Fibroblast of lung (primary cell): ENCODE data around the gene SAV1. TPM values are rescaled to one million over a fixed set of nuclear protein-coding genes. Genes with fewer than 3 reads are reported as not detected.

Source experiments
- DNase-seq, 2 donors: peaks; one replicate each; pipeline versions ENCODE4 v3.0.0 to v3.0.0-alpha.2; 2010; ENCODE audit warnings: low read depth in 2 of 2
- H2AFZ ChIP-seq: 2 replicates; pipeline ENCODE4 v1.5.1; 2012; ENCODE audit warnings: low read length, control low read depth, inconsistent platforms
- H3K27ac ChIP-seq: 2 replicates; pipeline ENCODE4 v1.5.1; 2011; ENCODE audit warnings: low read length, control low read depth; ENCODE audit not compliant: insufficient read depth
- H3K27me3 ChIP-seq: 2 replicates; pipeline ENCODE4 v1.5.1; 2011; ENCODE audit warnings: mild to moderate bottlenecking, low read length; ENCODE audit not compliant: control insufficient read depth, insufficient read depth
- H3K36me3 ChIP-seq: 2 replicates; pipeline ENCODE4 v1.5.1; 2011; ENCODE audit warnings: low read length; ENCODE audit not compliant: control insufficient read depth, insufficient read depth
- H3K4me1 ChIP-seq: 2 replicates; pipeline ENCODE4 v1.5.1; 2011; ENCODE audit warnings: low read length; ENCODE audit not compliant: control insufficient read depth, insufficient read depth; ENCODE audit errors: extremely low read depth
- H3K4me2 ChIP-seq: 2 replicates; pipeline ENCODE4 v1.5.1; 2011; ENCODE audit warnings: low read length, control low read depth; ENCODE audit not compliant: insufficient read depth; ENCODE audit errors: extremely low read depth
- H3K4me3 ChIP-seq, 4 experiments: fragments of 200-600 bp in 1 of 4; sonication (generic) in 1 of 4; replicated peaks in 1 of 4; 2 replicates each; pipeline ENCODE4 v1.5.1; 2011 to 2016; ENCODE audit warnings: low read length in 4 of 4, low read depth in 3 of 4, mild to moderate bottlenecking in 3 of 4, control low read depth in 2 of 4, inconsistent platforms in 1 of 4, mixed read lengths in 1 of 4; ENCODE audit not compliant: insufficient read depth in 1 of 4; ENCODE audit errors: control extremely low read depth in 1 of 4
- H3K79me2 ChIP-seq: 2 replicates; pipeline ENCODE4 v1.5.1; 2012; ENCODE audit warnings: mild to moderate bottlenecking, low read length, inconsistent platforms; ENCODE audit not compliant: control insufficient read depth, insufficient read depth
- H3K9ac ChIP-seq: 2 replicates; pipeline ENCODE4 v1.5.1; 2011; ENCODE audit warnings: mild to moderate bottlenecking, low read length, control low read depth; ENCODE audit not compliant: insufficient read depth
- H3K9me3 ChIP-seq: 2 replicates; pipeline ENCODE4 v1.5.1; 2012; ENCODE audit warnings: low read depth, low read length; ENCODE audit not compliant: control insufficient read depth, insufficient read depth
- H4K20me1 ChIP-seq: 2 replicates; pipeline ENCODE4 v1.5.1; 2011; ENCODE audit warnings: low read length; ENCODE audit not compliant: control insufficient read depth, insufficient read depth; ENCODE audit errors: extremely low read depth
- EZH2 ChIP-seq: IDR thresholded peaks from 2 replicates; pipeline ENCODE4 v1.5.1; 2012; ENCODE audit warnings: low read length, control low read depth, mild to moderate bottlenecking; ENCODE audit errors: missing control alignments
- polyA plus RNA-seq, 2 donors: library from polyadenylated mRNA; depleted of rRNA in 1 of 2; stranded (reverse) in 1 of 2; unstranded in 1 of 2; fragments of >200 nt; gene quantifications; 2 replicates each; pipeline ENCODE4 v1.2.1, GENCODE V29; 2011 to 2012; ENCODE audit warnings: missing spikeins in 1 of 2
- total RNA-seq: library from RNA; depleted of rRNA; stranded (reverse); fragments of >200 nt; gene quantifications from 2 replicates; pipeline ENCODE4 v1.2.1, GENCODE V29; 2014
- TF ChIP-seq, protein P1 (sequence below), 2 donors: IDR thresholded peaks in 1 of 2; conservative IDR thresholded peaks in 1 of 2; 1 replicate in 1 of 2; 2 replicates in 1 of 2; pipeline ENCODE4 v1.5.1; 2011 to 2012; ENCODE audit warnings: low read length in 2 of 2, control low read depth in 1 of 2, inconsistent platforms in 1 of 2, low read depth in 1 of 2, mild to moderate bottlenecking in 1 of 2

SAV1 gene
- total and polyA plus RNA-seq, 2 donors (not counting 1 experiment from before 2014, with no cell fraction given) = 41.7 to 46.9 TPM

DNA sequence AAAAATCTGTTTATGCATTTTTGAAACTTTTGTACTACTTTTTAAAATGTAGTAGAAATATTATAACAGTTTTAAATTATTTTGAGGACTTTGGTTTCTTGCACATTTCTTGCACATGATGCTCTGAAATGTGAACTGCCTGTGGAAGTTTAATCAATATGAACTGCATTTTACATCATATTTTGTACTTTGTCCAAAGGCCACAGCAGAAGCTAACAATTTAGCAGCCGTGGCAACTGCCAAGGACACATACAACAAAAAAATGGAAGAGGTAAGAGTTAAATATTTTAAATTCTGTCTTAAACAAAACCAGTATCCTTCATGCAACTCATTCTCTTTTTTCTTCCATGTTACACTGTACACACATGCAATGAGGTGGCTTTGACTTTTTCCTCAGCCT, 45.1 kb downstream of the SAV1 start:
- TF ChIP-seq, protein P1, sequence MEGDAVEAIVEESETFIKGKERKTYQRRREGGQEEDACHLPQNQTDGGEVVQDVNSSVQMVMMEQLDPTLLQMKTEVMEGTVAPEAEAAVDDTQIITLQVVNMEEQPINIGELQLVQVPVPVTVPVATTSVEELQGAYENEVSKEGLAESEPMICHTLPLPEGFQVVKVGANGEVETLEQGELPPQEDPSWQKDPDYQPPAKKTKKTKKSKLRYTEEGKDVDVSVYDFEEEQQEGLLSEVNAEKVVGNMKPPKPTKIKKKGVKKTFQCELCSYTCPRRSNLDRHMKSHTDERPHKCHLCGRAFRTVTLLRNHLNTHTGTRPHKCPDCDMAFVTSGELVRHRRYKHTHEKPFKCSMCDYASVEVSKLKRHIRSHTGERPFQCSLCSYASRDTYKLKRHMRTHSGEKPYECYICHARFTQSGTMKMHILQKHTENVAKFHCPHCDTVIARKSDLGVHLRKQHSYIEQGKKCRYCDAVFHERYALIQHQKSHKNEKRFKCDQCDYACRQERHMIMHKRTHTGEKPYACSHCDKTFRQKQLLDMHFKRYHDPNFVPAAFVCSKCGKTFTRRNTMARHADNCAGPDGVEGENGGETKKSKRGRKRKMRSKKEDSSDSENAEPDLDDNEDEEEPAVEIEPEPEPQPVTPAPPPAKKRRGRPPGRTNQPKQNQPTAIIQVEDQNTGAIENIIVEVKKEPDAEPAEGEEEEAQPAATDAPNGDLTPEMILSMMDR (conservative IDR thresholded peaks at IDR 0.05 in 1 of 2, IDR thresholded peaks at IDR 0.05 in 1 of 2; ENCODE audit: low read depth in 1 of 2, low read length in 2 of 2) = no peak
- no peak for TF ChIP-seq EZH2
- H3K27ac ChIP-seq = no peak overlapping the region
- no peak overlapping the region for H3K4me3 ChIP-seq
- H3K9me3 ChIP-seq = no peaks in the 10 kb centered on the region
- no peaks in the 10 kb centered on the region for H4K20me1 ChIP-seq
- peak in 1 of 2 donors; percentile 18 for DNase-seq
- no peaks in the 10 kb centered on the region for H3K27me3 ChIP-seq
- H3K79me2 ChIP-seq = no peaks in the 10 kb centered on the region
- no peak overlapping the region for H2AFZ ChIP-seq
- H3K4me1 ChIP-seq = peaks cover 2% of the 10 kb centered on the region
- H3K36me3 ChIP-seq = peaks cover under 1% of the 10 kb centered on the region
- no peak overlapping the region for H3K4me2 ChIP-seq
- no peak overlapping the region for H3K9ac ChIP-seq

DNA sequence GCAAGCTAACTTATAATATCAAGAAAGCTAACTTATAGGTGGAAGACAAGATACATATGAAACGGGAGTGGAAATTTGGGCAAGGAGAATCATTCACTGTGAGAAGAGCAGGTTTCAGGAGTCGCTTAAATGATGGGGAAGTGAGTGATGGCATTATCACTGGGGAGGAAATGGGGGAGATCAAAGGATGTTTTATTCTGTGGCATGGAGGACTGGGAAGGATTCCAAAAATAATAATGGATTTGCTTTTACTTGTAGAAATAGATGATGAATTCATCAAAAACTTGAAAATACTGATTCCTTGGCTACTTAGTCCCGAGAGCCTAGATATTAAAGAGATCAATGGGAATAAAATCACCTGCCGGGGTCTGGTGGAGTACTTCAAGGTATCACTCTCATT, 47.8 kb downstream of the SAV1 start:
- H3K36me3 ChIP-seq = no peaks in the 10 kb centered on the region
- H3K27me3 ChIP-seq = no peaks in the 10 kb centered on the region
- DNase-seq = peak in 1 of 2 donors; percentile 31
- no peaks in the 10 kb centered on the region for H3K79me2 ChIP-seq
- peaks cover 2% of the 10 kb centered on the region for H3K4me1 ChIP-seq
- TF ChIP-seq, protein P1 (conservative IDR thresholded peaks at IDR 0.05 in 1 of 2, IDR thresholded peaks at IDR 0.05 in 1 of 2; ENCODE audit: low read depth in 1 of 2, low read length in 2 of 2) = no peak
- no peak for TF ChIP-seq EZH2
- H4K20me1 ChIP-seq = no peaks in the 10 kb centered on the region
- no peaks in the 10 kb centered on the region for H3K9me3 ChIP-seq
- no peak overlapping the region for H2AFZ ChIP-seq
- H3K9ac ChIP-seq = no peak overlapping the region
- no peak overlapping the region for H3K4me3 ChIP-seq
- H3K27ac ChIP-seq = no peak overlapping the region
- H3K4me2 ChIP-seq = no peak overlapping the region

DNA sequence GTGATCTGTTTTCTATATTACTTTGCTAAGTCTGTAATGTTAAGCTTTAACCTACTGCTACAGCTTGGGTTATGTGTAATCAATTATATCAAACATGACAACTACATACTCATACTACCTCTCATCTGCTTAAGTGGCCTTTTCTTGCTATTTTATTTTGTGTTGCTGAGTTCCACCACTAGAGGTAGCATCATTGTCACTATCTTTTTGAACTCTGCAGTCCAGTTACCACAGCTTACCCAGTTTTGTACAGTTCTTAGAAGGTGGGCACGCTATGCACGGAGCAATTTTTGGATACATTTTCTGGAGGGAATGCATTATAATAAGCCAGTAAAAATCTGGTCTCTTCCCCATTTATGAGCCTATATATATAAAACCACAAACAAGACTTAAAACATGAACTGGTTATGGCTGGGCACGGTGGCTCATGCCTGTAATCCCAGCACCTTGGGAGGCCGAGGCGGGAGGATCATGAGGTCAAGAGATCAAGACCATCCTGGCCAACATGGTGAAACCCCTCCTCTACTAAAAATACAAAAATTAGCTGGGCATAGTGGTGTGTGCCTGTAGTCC, 48.5 kb downstream of the SAV1 start:
- H3K4me1 ChIP-seq = peaks cover 2% of the 10 kb centered on the region
- no peaks in the 10 kb centered on the region for H3K9me3 ChIP-seq
- TF ChIP-seq EZH2 = no peak
- TF ChIP-seq, protein P1 (conservative IDR thresholded peaks at IDR 0.05 in 1 of 2, IDR thresholded peaks at IDR 0.05 in 1 of 2; ENCODE audit: low read depth in 1 of 2, low read length in 2 of 2) = peak; percentile 61 to 77
- H3K4me2 ChIP-seq = no peak overlapping the region
- no peaks in the 10 kb centered on the region for H3K27me3 ChIP-seq
- H3K79me2 ChIP-seq = no peaks in the 10 kb centered on the region
- H3K27ac ChIP-seq = no peak overlapping the region
- no peak overlapping the region for H2AFZ ChIP-seq
- DNase-seq = peak; percentile 44 to 71
- H3K4me3 ChIP-seq = no peak overlapping the region
- no peaks in the 10 kb centered on the region for H3K36me3 ChIP-seq
- no peaks in the 10 kb centered on the region for H4K20me1 ChIP-seq
- no peak overlapping the region for H3K9ac ChIP-seq
